H1 (cell line): ENCODE data around the gene CHCHD1. TPM values are rescaled to one million over a fixed set of nuclear protein-coding genes. Genes with fewer than 3 reads are reported as not detected.

Experiments
- CTCF ChIA-PET: fragments of 300-600 bp; sonication (Branson Sonifier 250); formaldehyde crosslinking; loops from one replicate; lab custom pipeline; 2021; ENCODE audit not compliant: partially characterized antibody; lab: Charles Lee
- POLR2A ChIA-PET: fragments of 300-600 bp; sonication (Branson Sonifier 250); formaldehyde crosslinking; loops from one replicate; lab custom pipeline; 2021; ENCODE audit warnings: inconsistent platforms; ENCODE audit not compliant: partially characterized antibody; lab: Charles Lee
- DNase-seq, 2 experiments: peaks; one replicate each; pipeline versions ENCODE4 v3.0.0 to v3.0.0-alpha.2; 2010 to 2022; ENCODE audit warnings: low spot score in 2 of 2, low read depth in 1 of 2, mixed read lengths in 1 of 2
- FAIRE-seq: peaks from 2 replicates; lab custom pipeline; 2011; peaks lifted over from hg19 to GRCh38; lab: Jason Lieb, UNC
- H2AFZ ChIP-seq: 2 replicates; pipeline ENCODE4 v1.8.1; 2012; ENCODE audit warnings: low read length, inconsistent platforms
- H2AK5ac ChIP-seq: 2 replicates; pipeline ENCODE4 v1.6.1; 2013; ENCODE audit warnings: low read depth, low read length
- H2BK120ac ChIP-seq: replicated peaks from 2 replicates; pipeline ENCODE3; 2013; ENCODE audit warnings: low read depth, low read length, inconsistent platforms
- H2BK12ac ChIP-seq: 2 replicates; pipeline ENCODE4 v1.6.1; 2013; ENCODE audit warnings: low read depth, low read length
- H2BK15ac ChIP-seq: 2 replicates; pipeline ENCODE4 v1.6.1; 2013; ENCODE audit warnings: low read length
- H2BK20ac ChIP-seq: 2 replicates; pipeline ENCODE4 v1.6.1; 2013; ENCODE audit warnings: low read length
- H2BK5ac ChIP-seq: 2 replicates; pipeline ENCODE4 v1.6.1; 2013; ENCODE audit warnings: low read depth, low read length
- H3K14ac ChIP-seq: 2 replicates; pipeline ENCODE4 v1.6.1; 2013; ENCODE audit warnings: inconsistent platforms; ENCODE audit not compliant: insufficient read length
- H3K18ac ChIP-seq: 2 replicates; pipeline ENCODE4 v1.6.1; 2013; ENCODE audit warnings: low read length; ENCODE audit errors: extremely low read depth
- H3K23ac ChIP-seq: 2 replicates; pipeline ENCODE4 v1.6.1; 2013; ENCODE audit warnings: inconsistent platforms; ENCODE audit not compliant: insufficient read length
- H3K23me2 ChIP-seq: 2 replicates; pipeline ENCODE4 v1.6.1; 2013; ENCODE audit warnings: low read depth, low read length
- H3K27ac ChIP-seq: 2 replicates; pipeline ENCODE4 v1.6.1; 2011; ENCODE audit warnings: low read depth, low read length, inconsistent platforms
- H3K27me3 ChIP-seq, 4 experiments: replicated peaks in 1 of 4; 1 replicate in 1 of 4; 2 replicates in 3 of 4; pipeline versions ENCODE4 v1.6.1 to v1.8.1; 2011 to 2013; ENCODE audit warnings: low read length in 3 of 4, mild to moderate bottlenecking in 3 of 4, inconsistent platforms in 2 of 4, mixed read lengths in 2 of 4, moderate library complexity in 1 of 4; ENCODE audit not compliant: control insufficient read depth in 3 of 4, insufficient read depth in 3 of 4; ENCODE audit errors: extremely low read depth in 1 of 4
- H3K36me3 ChIP-seq, 4 experiments: 2 replicates each; pipeline versions ENCODE4 v1.6.1 to v1.8.1; 2011 to 2013; ENCODE audit warnings: mild to moderate bottlenecking in 4 of 4, low read length in 3 of 4, moderate library complexity in 2 of 4, control low read depth in 1 of 4, inconsistent platforms in 1 of 4; ENCODE audit not compliant: insufficient read depth in 4 of 4, control insufficient read depth in 2 of 4
- H3K4ac ChIP-seq: replicated peaks from 2 replicates; pipeline ENCODE3; 2013; ENCODE audit warnings: low read length, low read depth, mixed read lengths, inconsistent platforms; ENCODE audit not compliant: insufficient read length
- H3K4me1 ChIP-seq, 4 experiments: replicated peaks in 1 of 4; 1 replicate in 1 of 4; 2 replicates in 3 of 4; pipeline versions ENCODE4 v1.6.1 to v1.8.1; 2011 to 2013; ENCODE audit warnings: low read length in 3 of 4, inconsistent platforms in 2 of 4, mixed read lengths in 1 of 4; ENCODE audit not compliant: insufficient read depth in 4 of 4, control insufficient read depth in 3 of 4
- H3K4me2 ChIP-seq, 2 experiments: 2 replicates each; pipeline versions ENCODE4 v1.6.1 to v1.8.1; 2011 to 2013; ENCODE audit warnings: low read depth in 2 of 2, low read length in 2 of 2, control low read depth in 1 of 2, inconsistent platforms in 1 of 2, mild to moderate bottlenecking in 1 of 2; ENCODE audit not compliant: insufficient read depth in 1 of 2
- H3K4me3 ChIP-seq, 4 experiments: fragments of 200-600, 300-600 bp in 1 of 4; sonication (generic), shearing (Covaris generic), sonication (Bioruptor Twin) in 1 of 4; 2 replicates each; pipeline versions ENCODE4 v1.5.1 to v1.8.1; 2011 to 2016; ENCODE audit warnings: low read length in 4 of 4, low read depth in 3 of 4, control low read depth in 2 of 4, inconsistent platforms in 2 of 4, mild to moderate bottlenecking in 2 of 4, mixed read lengths in 1 of 4, moderate library complexity in 1 of 4; ENCODE audit not compliant: insufficient read depth in 2 of 4; ENCODE audit errors: extremely low read depth in 1 of 4
- H3K56ac ChIP-seq: replicated peaks from 2 replicates; pipeline ENCODE3; 2013; ENCODE audit warnings: low read depth, mild to moderate bottlenecking, mixed read lengths, low read length, inconsistent platforms; ENCODE audit not compliant: insufficient read length
- H3K79me1 ChIP-seq: 2 replicates; pipeline ENCODE4 v1.6.1; 2013; ENCODE audit warnings: low read depth, low read length, control low read depth
- H3K79me2 ChIP-seq, 2 experiments: 2 replicates each; pipeline versions ENCODE4 v1.6.1 to v1.8.1; 2012 to 2013; ENCODE audit warnings: low read length in 2 of 2, mild to moderate bottlenecking in 2 of 2, inconsistent platforms in 1 of 2; ENCODE audit not compliant: insufficient read depth in 2 of 2, control insufficient read depth in 1 of 2
- H3K9ac ChIP-seq, 4 experiments: replicated peaks in 1 of 4; 1 replicate in 1 of 4; 2 replicates in 3 of 4; pipeline versions ENCODE4 v1.6.1 to v1.8.1; 2011 to 2013; ENCODE audit warnings: low read depth in 3 of 4, low read length in 3 of 4, control low read depth in 2 of 4, mild to moderate bottlenecking in 2 of 4, moderate library complexity in 2 of 4, inconsistent platforms in 1 of 4; ENCODE audit errors: extremely low read depth in 1 of 4
- H3K9me3 ChIP-seq, 2 experiments: 2 replicates each; pipeline versions ENCODE4 v1.6.1 to v1.8.1; 2012 to 2013; ENCODE audit warnings: mild to moderate bottlenecking in 2 of 2, moderate library complexity in 2 of 2, control low read depth in 1 of 2, inconsistent platforms in 1 of 2, low read depth in 1 of 2, low read length in 1 of 2, mixed read lengths in 1 of 2; ENCODE audit not compliant: insufficient read depth in 2 of 2
- H4K20me1 ChIP-seq, 2 experiments: replicated peaks in 1 of 2; 2 replicates each; pipeline versions ENCODE3 to v1.8.1; 2011 to 2013; ENCODE audit warnings: inconsistent platforms in 2 of 2, low read length in 2 of 2, mild to moderate bottlenecking in 1 of 2; ENCODE audit not compliant: insufficient read depth in 2 of 2, control insufficient read depth in 1 of 2
- H4K5ac ChIP-seq: 2 replicates; pipeline ENCODE4 v1.6.1; 2013; ENCODE audit warnings: low read length, low read depth, mixed read lengths, inconsistent platforms; ENCODE audit not compliant: insufficient read length
- H4K8ac ChIP-seq: 2 replicates; pipeline ENCODE4 v1.8.0; 2013; ENCODE audit warnings: mild to moderate bottlenecking, moderate library complexity, low read length, inconsistent platforms; ENCODE audit not compliant: insufficient read depth; ENCODE audit errors: extremely low read depth
- H4K91ac ChIP-seq: replicated peaks from 2 replicates; pipeline ENCODE3; 2013; ENCODE audit warnings: low read length, mixed read lengths, inconsistent platforms; ENCODE audit not compliant: insufficient read length
- CBX8 ChIP-seq: fragments of 300-800, 300-1000 bp; sonication (generic); IDR thresholded peaks from 2 replicates; pipeline ENCODE4 v1.7.1; 2016; ENCODE audit warnings: low read depth, low read length, borderline replicate concordance
- GABPA ChIP-seq: IDR thresholded peaks from 2 replicates; pipeline ENCODE4 v1.6.1; 2011; ENCODE audit warnings: mild to moderate bottlenecking, low read length, moderate library complexity, borderline replicate concordance; ENCODE audit not compliant: insufficient read depth
- KDM4A ChIP-seq: IDR thresholded peaks from one replicate; pipeline ENCODE4 v1.7.1; 2012; ENCODE audit warnings: low read depth, mild to moderate bottlenecking, moderate library complexity, low read length, inconsistent platforms; ENCODE audit not compliant: severe bottlenecking
- MAFK ChIP-seq: IDR thresholded peaks from 2 replicates; pipeline ENCODE4 v1.6.1; 2012; ENCODE audit warnings: low read depth, mild to moderate bottlenecking, improper control_type of control experiment, low read length
- POLR2AphosphoS5 ChIP-seq: IDR thresholded peaks from 2 replicates; pipeline ENCODE4 v1.6.1; 2011; ENCODE audit warnings: low read depth, low read length
- POU5F1 ChIP-seq: IDR thresholded peaks from 2 replicates; pipeline ENCODE4 v1.6.1; 2011; ENCODE audit warnings: low read depth, mild to moderate bottlenecking, low read length, moderate library complexity
- RAD21 ChIP-seq, 2 experiments: IDR thresholded peaks in 1 of 2; conservative IDR thresholded peaks in 1 of 2; 2 replicates each; pipeline ENCODE4 v1.6.1; 2011; ENCODE audit warnings: low read depth in 2 of 2, low read length in 2 of 2, improper control_type of control experiment in 1 of 2, inconsistent platforms in 1 of 2, mild to moderate bottlenecking in 1 of 2, moderate library complexity in 1 of 2
- TAF1 ChIP-seq: IDR thresholded peaks from 2 replicates; pipeline ENCODE4 v1.6.1; 2011; ENCODE audit warnings: mild to moderate bottlenecking, low read depth, low read length
- TAF7 ChIP-seq: optimal IDR thresholded peaks from 2 replicates; pipeline ENCODE3; 2011; ENCODE audit warnings: low read depth, mild to moderate bottlenecking, inconsistent platforms, low read length, moderate library complexity, borderline replicate concordance
- WGBS, 2 experiments: shearing (Covaris generic) in 1 of 2; methylation state at CpG; one replicate each; pipeline versions ENCODE4 v1.1.6 to v1.1.7; 2013 to 2015; ENCODE audit warnings: low lambda C conversion rate in 2 of 2, mixed read lengths in 2 of 2, inconsistent platforms in 1 of 2, low coverage in 1 of 2, missing lambda C conversion rate in 1 of 2; ENCODE audit not compliant: insufficient replicate concordance in 2 of 2, insufficient coverage in 1 of 2, insufficient read length in 1 of 2; ENCODE audit errors: extremely low coverage in 1 of 2, missing lambda C conversion rate in 1 of 2; 5-methylcytosine and 5-hydroxymethylcytosine counted together
- polyA plus RNA-seq, 7 experiments: library from polyadenylated mRNA; depleted of rRNA in 3 of 7; stranded (reverse) in 5 of 7; unstranded in 2 of 7; fragments of >200 nt in 5 of 7; fragments of 200-250 nt in 2 of 7; gene quantifications; 1 replicate in 5 of 7; 2 replicates in 1 of 7; 4 replicates in 1 of 7; pipeline versions ENCODE4 v1.2.1 to v1.2.3, GENCODE V29; 2011 to 2013; ENCODE audit warnings: missing spikeins in 2 of 7, mixed read lengths in 2 of 7
- total RNA-seq: library from RNA; stranded (reverse); fragmentation: NEBNext Ultra II Directional; extraction: Animal tissue kit (Norgen Biotek cat#: 25700); gene quantifications from 2 replicates; pipeline ENCODE4 v1.2.1, GENCODE V29; 2021
- TF ChIP-seq, protein P1 (sequence below): IDR thresholded peaks from 2 replicates; pipeline ENCODE4 v1.6.1; 2012; ENCODE audit warnings: inconsistent platforms

Gene CHCHD1
- total and polyA plus RNA-seq, 2 of the 8 experiments (the other 6 are each of a cell fraction or from before 2014, with no cell fraction given), result 44.9 to 58.1 TPM

- Histone ChIP-seq H2AK5ac (no peak overlapping the region), H2BK15ac (no peak overlapping the region), H2BK120ac (no peak overlapping the region), H3K9ac (peak overlapping the region in 3 of 4 experiments; percentile 47 to 78 (median 76); a peak in 4 of 7 replicates), H4K20me1 (peaks cover 2 to 13% of the 10 kb centered on the region in 2 experiments), H3K4me3 (peak overlapping the region; percentile 84 to 91 (median 87)), H2AFZ (peak overlapping the region; percentile 28; the same call in 1 of the 2 replicates), H2BK12ac (no peak overlapping the region), H4K5ac (no peak overlapping the region), H3K4me1 (peaks cover 3 to 13% (median 8%) of the 10 kb centered on the region in 4 experiments; a peak in 5 of 7 replicates), H3K79me1 (peaks cover 2% of the 10 kb centered on the region; the same call in 1 of the 2 replicates), H3K23me2 (peaks cover 10% of the 10 kb centered on the region), H3K9me3 (no peaks in the 10 kb centered on the region), H4K91ac (no peak overlapping the region), H3K56ac (peak overlapping the region; percentile 13), H3K18ac (peak overlapping the region; percentile 81; the same call in 1 of the 2 replicates), H2BK20ac (no peak overlapping the region), H3K79me2 (peaks cover 0 to 15% of the 10 kb centered on the region in 2 experiments; a peak in 2 of 4 replicates), H3K27me3 (no peaks in the 10 kb centered on the region; a peak in 1 of 7 replicates), H3K4me2 (peak overlapping the region; percentile 97), H4K8ac (no peak overlapping the region; the same call in 1 of the 2 replicates), H3K27ac (no peak overlapping the region), H3K14ac (no peak overlapping the region), H3K23ac (no peak overlapping the region), H3K4ac (no peak overlapping the region), H2BK5ac (0 out of 2 replicates have a peak overlapping the region, but pooled peaks have one; percentile 94), H3K36me3 (peaks cover 7 to 44% (median 16%) of the 10 kb centered on the region in 4 experiments)
- CTCF ChIA-PET, result interaction anchor here (0.6 to 3.4 kb wide), 9 partner anchors 9 to 428 kb away, joined by 3 to 13 read pairs (median 3); partner anchors contain the start of gene CHCHD1
- POLR2A ChIA-PET, result interaction anchor here (0.6 to 6.2 kb wide), 22 partner anchors 10 to 1423 kb away, joined by 3 to 79 read pairs (median 6); partner anchors contain the start of genes ADK, AP3M1, CAMK2G and CHCHD1
- DNase-seq, result no peak
- no peak for FAIRE-seq
- WGBS, 2 experiments, result 33% methylated on average over 28 of the region's 29 CpGs; no CpG with 5 or more reads in 1 of the 2 experiments
- no peak for TF ChIP-seq MAFK
- TF ChIP-seq RAD21 (IDR thresholded peaks at IDR 0.05 in 1 of 2, conservative IDR thresholded peaks at IDR 0.05 in 1 of 2; ENCODE audit: low read depth in 2 of 2, low read length in 2 of 2), result no peak
- TF ChIP-seq TAF7, result no peak
- TF ChIP-seq TAF1, result no peak
- TF ChIP-seq POU5F1, result no peak
- no peak for TF ChIP-seq CBX8
- TF ChIP-seq KDM4A, result no peak
- no peak for TF ChIP-seq GABPA
- TF ChIP-seq, protein P1, sequence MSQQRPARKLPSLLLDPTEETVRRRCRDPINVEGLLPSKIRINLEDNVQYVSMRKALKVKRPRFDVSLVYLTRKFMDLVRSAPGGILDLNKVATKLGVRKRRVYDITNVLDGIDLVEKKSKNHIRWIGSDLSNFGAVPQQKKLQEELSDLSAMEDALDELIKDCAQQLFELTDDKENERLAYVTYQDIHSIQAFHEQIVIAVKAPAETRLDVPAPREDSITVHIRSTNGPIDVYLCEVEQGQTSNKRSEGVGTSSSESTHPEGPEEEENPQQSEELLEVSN, result no peak
- no peak for TF ChIP-seq POLR2AphosphoS5
Observed at GRCh38 chr10:73773152-73773879, 8.5 kb upstream of the CHCHD1 start.
